Measurements from ENCODE around the gene S100A10.

GRCh38 chr1:151966061-151966460, 27.6 kb downstream of the S100A10 start:
- TF ChIP-seq ARNTL (CRISPR knock-in tag; IDR thresholded peaks at IDR 0.05; ENCODE audit: borderline replicate concordance, low read depth) (no peak), TCF4 (CRISPR knock-in tag; IDR thresholded peaks at IDR 0.05; ENCODE audit: borderline replicate concordance) (no peak), PATZ1 (CRISPR knock-in tag; IDR thresholded peaks at IDR 0.05; ENCODE audit: borderline replicate concordance) (no peak), ZFP3 (CRISPR knock-in tag; IDR thresholded peaks at IDR 0.05) (no peak)
